OCI-LY7 (cell line): Measurements from ENCODE around the gene SLC9A9. TPM values are rescaled to one million over a fixed set of nuclear protein-coding genes. Genes with fewer than 3 reads are reported as not detected.

ENCODE experiments used
- BruUV-seq: library from RNA; stranded (reverse); fragments of 400-500 nt; replicated peaks from 2 replicates; lab custom pipeline; 2021; lab: Mats Ljungman, UMichigan
- CTCF ChIA-PET: fragments of 300-600 bp; sonication (Branson Sonifier 250); formaldehyde crosslinking; loops from one replicate; lab custom pipeline; 2022; ENCODE audit warnings: antibody characterized with exemption; ENCODE audit not compliant: unreplicated experiment; lab: Charles Lee
- POLR2A ChIA-PET: fragments of 300-600 bp; sonication (Branson Sonifier 250); formaldehyde crosslinking; loops from one replicate; lab custom pipeline; 2022; ENCODE audit warnings: antibody characterized with exemption; lab: Charles Lee
- DNase-seq: peaks from one replicate; pipeline ENCODE4 v3.0.0-alpha.2; 2015; ENCODE audit warnings: low spot score
- H2AFZ ChIP-seq: fragments of 200-600 bp; sonication (generic), shearing (Covaris generic); 2 replicates; pipeline ENCODE4 v1.6.1; 2014; ENCODE audit warnings: mild to moderate bottlenecking, antibody characterized with exemption, low read length, moderate library complexity
- H3K27ac ChIP-seq: fragments of 200-600 bp; sonication (generic); 2 replicates; pipeline ENCODE4 v1.5.1; 2014; ENCODE audit warnings: mixed run types, low read depth, mild to moderate bottlenecking, moderate library complexity, low read length, inconsistent platforms; ENCODE audit not compliant: poor library complexity, severe bottlenecking
- H3K36me3 ChIP-seq: fragments of 200-600 bp; sonication (generic); 2 replicates; pipeline ENCODE4 v1.6.1; 2014; ENCODE audit warnings: mild to moderate bottlenecking, antibody characterized with exemption, low read length, moderate library complexity, mixed read lengths; ENCODE audit not compliant: insufficient read depth
- H3K4me1 ChIP-seq: fragments of 200-600 bp; sonication (generic); 2 replicates; pipeline ENCODE4 v1.5.1; 2014; ENCODE audit warnings: mild to moderate bottlenecking, low read length; ENCODE audit not compliant: insufficient read depth, poor library complexity, severe bottlenecking
- H3K4me2 ChIP-seq: fragments of 200-600 bp; sonication (generic); 2 replicates; pipeline ENCODE4 v1.6.1; 2014; ENCODE audit warnings: mild to moderate bottlenecking, low read length
- H3K4me3 ChIP-seq: fragments of 200-600 bp; sonication (generic); 2 replicates; pipeline ENCODE4 v1.5.1; 2014; ENCODE audit warnings: mild to moderate bottlenecking, low read depth, low read length; ENCODE audit not compliant: poor library complexity, severe bottlenecking
- H3K79me2 ChIP-seq: fragments of 200-600 bp; sonication (generic); 2 replicates; pipeline ENCODE4 v1.6.1; 2016; ENCODE audit warnings: low read depth, mild to moderate bottlenecking, low read length, moderate library complexity, mixed read lengths; ENCODE audit not compliant: insufficient read depth
- H3K9me2 ChIP-seq: fragments of 200-600 bp; sonication (generic); 2 replicates; pipeline ENCODE4 v1.6.1; 2016; ENCODE audit warnings: mild to moderate bottlenecking, low read length, mixed read lengths; ENCODE audit not compliant: insufficient read depth
- H3K9me3 ChIP-seq: fragments of 200-600 bp; sonication (generic); 2 replicates; pipeline ENCODE4 v1.6.1; 2014; ENCODE audit warnings: mild to moderate bottlenecking, mixed run types, low read length, mixed read lengths
- H4K20me1 ChIP-seq: fragments of 200-600 bp; sonication (generic); 2 replicates; pipeline ENCODE4 v1.6.1; 2014; ENCODE audit warnings: mild to moderate bottlenecking, antibody characterized with exemption, low read length, moderate library complexity, mixed read lengths; ENCODE audit not compliant: insufficient read depth
- EZH2phosphoT487 ChIP-seq: fragments of 200-600 bp; sonication (generic); IDR thresholded peaks from 2 replicates; pipeline ENCODE4 v1.6.1; 2018; ENCODE audit warnings: low read depth, borderline replicate concordance, mild to moderate bottlenecking, mixed run types, antibody characterized with exemption, low read length, moderate library complexity, mixed read lengths
- intact Hi-C: fragments of 100-400 bp; cut with micrococcal nuclease; formaldehyde crosslinking; loops from one replicate; pipeline ENCODE4 v1.10.0; 2022; ENCODE audit not compliant: unreplicated experiment
- total RNA-seq, 2 experiments: library from RNA; depleted of rRNA in 1 of 2; stranded (reverse); fragments of >200 nt in 1 of 2; shearing (Covaris generic) in 1 of 2; gene quantifications; 2 replicates each; pipeline ENCODE4 v1.2.3, GENCODE V29; 2014 to 2022
- TF ChIP-seq, protein P1 (sequence below): fragments of 200-600 bp; sonication (generic); conservative IDR thresholded peaks from 2 replicates; pipeline ENCODE4 v1.5.1; 2014; ENCODE audit warnings: mild to moderate bottlenecking, antibody characterized with exemption, low read length, moderate library complexity, mixed read lengths

The SLC9A9 gene
- total RNA-seq, 2 experiments from 2014 or later = 9.3 to 14.8 TPM

DNA sequence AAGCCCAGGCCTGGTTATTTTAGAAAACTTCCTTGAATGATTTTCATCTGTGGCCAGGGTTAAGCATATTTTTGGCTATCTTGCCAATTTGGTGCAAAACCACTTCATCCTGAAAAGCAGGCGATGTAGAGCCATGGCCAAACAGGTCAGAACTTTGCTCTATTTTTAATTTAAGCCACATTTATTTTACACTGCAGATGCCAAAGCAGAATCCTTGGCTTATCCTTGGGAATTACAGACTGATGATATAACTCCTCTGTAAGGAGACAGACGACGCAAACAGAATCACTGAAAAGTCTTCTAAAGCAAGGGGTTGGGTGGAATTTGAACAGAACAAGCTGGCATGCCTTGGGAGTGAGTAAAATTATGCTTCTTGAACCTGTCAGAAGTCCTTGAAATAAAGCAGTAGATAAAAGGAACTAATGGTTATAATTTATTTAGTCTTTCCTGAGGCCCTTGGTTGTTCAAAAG, 606.8 kb downstream of the SLC9A9 start:
- intact Hi-C loops = no loop called here
- Histone ChIP-seq H3K4me3 (no peak overlapping the region), H3K4me2 (no peak overlapping the region), H4K20me1 (no peaks in the 10 kb centered on the region), H3K27ac (no peak overlapping the region), H3K79me2 (no peaks in the 10 kb centered on the region), H3K4me1 (peaks cover 5% of the 10 kb centered on the region), H3K9me2 (no peaks in the 10 kb centered on the region), H3K9me3 (no peaks in the 10 kb centered on the region), H3K36me3 (no peaks in the 10 kb centered on the region), H2AFZ (no peak overlapping the region)
- TF ChIP-seq, protein P1, sequence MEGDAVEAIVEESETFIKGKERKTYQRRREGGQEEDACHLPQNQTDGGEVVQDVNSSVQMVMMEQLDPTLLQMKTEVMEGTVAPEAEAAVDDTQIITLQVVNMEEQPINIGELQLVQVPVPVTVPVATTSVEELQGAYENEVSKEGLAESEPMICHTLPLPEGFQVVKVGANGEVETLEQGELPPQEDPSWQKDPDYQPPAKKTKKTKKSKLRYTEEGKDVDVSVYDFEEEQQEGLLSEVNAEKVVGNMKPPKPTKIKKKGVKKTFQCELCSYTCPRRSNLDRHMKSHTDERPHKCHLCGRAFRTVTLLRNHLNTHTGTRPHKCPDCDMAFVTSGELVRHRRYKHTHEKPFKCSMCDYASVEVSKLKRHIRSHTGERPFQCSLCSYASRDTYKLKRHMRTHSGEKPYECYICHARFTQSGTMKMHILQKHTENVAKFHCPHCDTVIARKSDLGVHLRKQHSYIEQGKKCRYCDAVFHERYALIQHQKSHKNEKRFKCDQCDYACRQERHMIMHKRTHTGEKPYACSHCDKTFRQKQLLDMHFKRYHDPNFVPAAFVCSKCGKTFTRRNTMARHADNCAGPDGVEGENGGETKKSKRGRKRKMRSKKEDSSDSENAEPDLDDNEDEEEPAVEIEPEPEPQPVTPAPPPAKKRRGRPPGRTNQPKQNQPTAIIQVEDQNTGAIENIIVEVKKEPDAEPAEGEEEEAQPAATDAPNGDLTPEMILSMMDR = no peak
- TF ChIP-seq EZH2phosphoT487 = no peak
- ChIA-PET POLR2A (interaction anchor here (0.6 kb wide), 1 partner anchor 15 kb away, joined by 3 read pairs; no protein-coding TSS in a partner anchor), CTCF (no interaction called here)
- no peak for DNase-seq
- BruUV-seq = no TSS peak

DNA sequence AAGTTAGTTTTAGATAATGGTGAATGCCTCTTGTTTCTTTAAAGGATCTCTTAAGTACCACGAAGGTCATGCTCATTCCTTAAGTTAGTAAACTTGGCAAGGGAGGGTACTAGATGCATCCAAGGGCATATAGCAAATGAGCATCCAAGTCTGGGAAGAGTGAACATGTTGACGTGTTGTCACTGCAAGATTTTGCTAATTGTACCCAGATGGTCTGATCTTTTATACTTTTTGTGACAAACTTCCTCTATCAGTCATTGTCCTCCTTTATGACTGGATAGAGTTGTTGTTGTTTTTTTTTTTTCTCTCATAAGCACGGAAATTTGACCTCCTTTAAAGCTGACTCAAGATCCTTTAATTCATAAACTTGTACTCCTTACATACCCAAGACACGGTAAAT, 607.4 kb downstream of the SLC9A9 start:
- H3K27ac ChIP-seq = no peak overlapping the region
- no peak for TF ChIP-seq EZH2phosphoT487
- TF ChIP-seq, protein P1 = no peak
- DNase-seq = no peak
- BruUV-seq = no TSS peak
- no peaks in the 10 kb centered on the region for H3K79me2 ChIP-seq
- ChIA-PET POLR2A (interaction anchor here (0.6 kb wide), 1 partner anchor 16 kb away, joined by 3 read pairs; no protein-coding TSS in a partner anchor), CTCF (no interaction called here)
- H3K9me3 ChIP-seq = 0 out of 2 replicates have a peak, but pooled peaks cover 4% of the 10 kb centered on the region
- peaks cover 11% of the 10 kb centered on the region for H3K4me1 ChIP-seq
- H3K36me3 ChIP-seq = no peaks in the 10 kb centered on the region
- H3K4me3 ChIP-seq = no peak overlapping the region
- intact Hi-C loops = no loop called here
- H4K20me1 ChIP-seq = no peaks in the 10 kb centered on the region
- no peak overlapping the region for H3K4me2 ChIP-seq
- no peaks in the 10 kb centered on the region for H3K9me2 ChIP-seq
- no peak overlapping the region for H2AFZ ChIP-seq

DNA sequence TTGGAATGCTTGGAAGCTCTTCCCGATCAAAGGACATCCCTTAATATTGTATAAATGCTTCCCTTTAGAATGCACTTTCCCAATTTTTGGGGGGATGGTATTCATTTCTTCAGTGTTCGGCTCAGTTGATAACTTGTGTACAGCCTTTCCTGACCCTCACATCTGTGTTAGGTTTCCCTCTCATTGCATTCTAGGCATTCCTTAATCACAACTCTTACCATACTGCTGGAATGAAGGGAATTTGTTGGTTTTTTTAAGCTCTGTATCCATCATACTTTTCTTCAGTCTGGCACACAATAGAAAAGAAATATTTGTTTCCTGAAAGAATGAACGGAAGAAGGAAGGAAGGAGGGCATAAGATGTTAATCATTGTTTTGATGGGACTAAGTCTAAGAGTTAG, 609.2 kb downstream of the SLC9A9 start:
- no TSS peak for BruUV-seq

More for the DNA sequence above, 609.2 kb downstream of the SLC9A9 start:
- Histone ChIP-seq H3K4me1 (peaks cover 11% of the 10 kb centered on the region), H3K9me3 (0 out of 2 replicates have a peak, but pooled peaks cover 5% of the 10 kb centered on the region), H3K36me3 (no peaks in the 10 kb centered on the region), H3K9me2 (no peaks in the 10 kb centered on the region), H3K4me3 (no peak overlapping the region), H3K4me2 (no peak overlapping the region), H3K27ac (no peak overlapping the region), H2AFZ (no peak overlapping the region), H4K20me1 (no peaks in the 10 kb centered on the region), H3K79me2 (no peaks in the 10 kb centered on the region)
- ChIA-PET POLR2A (interaction anchor here (0.7 to 0.9 kb wide), 3 partner anchors 33 to 813 kb away, joined by 3 to 5 read pairs (median 3); no protein-coding TSS in a partner anchor), CTCF (no interaction called here)
- no peak for DNase-seq
- TF ChIP-seq, protein P1 = no peak
- TF ChIP-seq EZH2phosphoT487 = no peak
- intact Hi-C loops = loop anchor here (10.0 kb wide), 1 partner anchor 436 kb away; no protein-coding TSS in a partner anchor
